OCI-LY7 (cell line): ENCODE measurements around the gene CD177.

ENCODE experiments used
- CTCF ChIP-seq: fragments of 200-600 bp; sonication (generic); conservative IDR thresholded peaks from 2 replicates; pipeline ENCODE4 v1.5.1; 2014; ENCODE audit warnings: mild to moderate bottlenecking, antibody characterized with exemption, low read length, moderate library complexity, mixed read lengths
- EZH2phosphoT487 ChIP-seq: fragments of 200-600 bp; sonication (generic); IDR thresholded peaks from 2 replicates; pipeline ENCODE4 v1.6.1; 2018; ENCODE audit warnings: low read depth, borderline replicate concordance, mild to moderate bottlenecking, mixed run types, antibody characterized with exemption, low read length, moderate library complexity, mixed read lengths

- TF ChIP-seq CTCF (no peak), EZH2phosphoT487 (no peak)
Observed at GRCh38 chr19:43371909-43372308, 18.4 kb downstream of the CD177 start.
